ENCODE results near the gene NOTCH1.
"Not testable (repeated sequence)": the region's sequence is repeated elsewhere in the genome, so short reads cannot be mapped to it uniquely, and the experiment has no call there.

Gene NOTCH1

GRCh38 chr9:136578915-136579649, 33.2 kb upstream of the NOTCH1 start:
- no peak for DNase-seq (ENCODE audit: low read depth)

DNA sequence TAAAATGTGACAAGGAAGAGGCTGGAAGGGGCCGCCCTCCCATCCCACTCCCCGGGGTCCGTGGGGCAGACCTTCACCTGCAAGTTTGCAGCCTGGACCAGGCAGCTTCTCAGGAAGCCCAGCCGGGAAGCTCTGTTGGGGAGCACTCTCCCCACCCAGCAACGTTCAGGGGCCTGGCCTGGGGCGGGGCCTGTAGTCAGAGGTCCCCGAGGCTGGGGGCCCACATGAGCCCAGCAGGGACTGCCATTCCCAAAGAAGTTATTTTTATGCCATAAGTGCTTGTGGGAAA, 32.7 kb upstream of the NOTCH1 start:
- DNase-seq (ENCODE audit: low read depth) = no peak

DNA sequence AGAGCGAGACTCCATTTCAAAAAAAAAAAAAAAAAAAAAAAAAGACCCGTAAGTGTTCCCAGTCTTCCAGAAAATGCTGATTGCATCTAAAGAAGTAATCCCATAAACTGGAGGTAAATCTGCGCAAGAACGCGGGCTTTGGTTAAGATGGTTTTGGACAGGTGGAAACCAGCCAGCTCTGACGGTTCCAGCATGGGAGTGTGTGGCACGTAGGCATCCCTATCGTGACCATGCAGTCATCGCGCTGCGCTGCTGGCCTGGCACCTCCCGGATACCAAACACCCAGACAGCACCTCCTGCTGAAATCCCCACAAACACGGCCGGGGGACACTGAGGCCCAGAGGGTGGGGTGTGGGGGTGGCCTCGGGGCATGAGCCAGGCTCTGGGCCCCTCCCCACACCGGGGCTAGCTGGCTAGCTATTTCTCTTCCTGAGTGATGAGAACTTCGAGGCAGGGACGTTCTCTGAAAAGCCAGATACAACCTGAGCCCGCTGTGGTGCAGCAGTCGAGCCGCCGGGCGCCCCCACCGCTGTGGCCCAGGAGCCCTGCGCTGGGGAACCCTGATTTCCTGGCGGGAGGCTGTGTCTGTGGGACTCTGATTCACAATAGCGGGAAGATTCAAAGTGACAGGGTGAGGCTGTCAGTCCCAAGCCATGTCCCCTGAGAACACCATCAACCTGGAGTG, 32.2 kb upstream of the NOTCH1 start:
- no peak for DNase-seq (ENCODE audit: low read depth)

DNA sequence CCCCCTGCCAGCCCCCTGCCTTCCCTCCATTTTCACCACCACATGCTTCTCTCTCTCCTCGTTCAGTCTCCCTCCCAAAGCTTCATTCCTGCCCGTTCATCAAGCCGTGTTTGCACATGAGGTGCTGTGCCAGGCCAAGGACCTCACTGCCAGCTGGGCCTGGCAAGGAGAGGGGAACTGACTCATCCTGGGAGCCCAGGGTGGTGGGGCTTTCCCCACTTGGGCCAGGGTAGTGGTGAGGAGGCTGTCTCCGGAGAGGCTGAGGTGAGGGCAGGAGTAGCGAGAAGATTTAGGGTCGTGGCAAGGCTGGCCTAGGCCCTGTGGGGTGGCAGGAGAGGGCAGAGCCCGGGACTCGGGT, 30.4 kb upstream of the NOTCH1 start:
- DNase-seq (ENCODE audit: low read depth) = peak; percentile 26

GRCh38 chr9:136575626-136576268, 29.9 kb upstream of the NOTCH1 start:
- no peak for DNase-seq (ENCODE audit: low read depth)

GRCh38 chr9:136574606-136575005, 28.8 kb upstream of the NOTCH1 start:
- DNase-seq (ENCODE audit: low read depth) = not testable (repeated sequence)

DNA sequence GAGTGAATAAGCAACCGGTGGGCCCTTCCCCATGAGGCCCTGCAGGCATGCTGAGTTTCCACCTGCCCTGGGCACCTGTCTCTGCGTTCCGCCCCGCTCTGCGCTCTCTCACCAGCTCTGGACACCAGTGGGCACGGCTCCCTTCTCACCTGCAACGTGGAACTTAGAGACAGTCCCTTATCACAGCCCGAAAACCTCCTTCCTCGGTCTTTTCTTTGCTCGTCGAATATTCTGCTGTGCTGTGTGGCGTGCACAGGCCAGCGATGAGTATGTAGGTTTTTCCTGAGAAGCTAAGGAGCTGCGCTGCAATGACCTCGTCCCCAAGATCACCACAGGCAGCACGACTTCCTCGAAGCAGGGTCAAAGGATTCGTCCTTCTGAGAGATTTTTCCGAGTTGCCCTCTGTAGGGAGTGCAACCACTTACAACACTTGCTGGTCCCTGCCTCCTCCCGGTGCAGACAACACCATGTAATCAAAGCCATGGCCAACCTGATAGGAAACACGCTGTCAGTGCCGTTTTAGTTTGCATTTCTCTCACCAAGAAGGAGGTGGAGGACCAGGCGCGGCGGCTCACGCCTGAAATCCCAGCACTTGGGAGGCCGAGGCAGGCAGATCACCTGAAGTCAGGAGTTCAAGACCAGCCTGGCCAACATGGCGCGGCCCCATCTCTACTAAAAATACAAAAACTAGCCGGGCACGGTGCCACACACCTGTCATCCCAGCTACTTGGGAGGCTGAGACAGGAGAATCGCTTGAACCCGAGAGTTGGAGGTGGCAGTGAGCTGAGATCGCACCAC, 27.2 kb upstream of the NOTCH1 start:
- DNase-seq (ENCODE audit: low read depth) = no peak

DNA sequence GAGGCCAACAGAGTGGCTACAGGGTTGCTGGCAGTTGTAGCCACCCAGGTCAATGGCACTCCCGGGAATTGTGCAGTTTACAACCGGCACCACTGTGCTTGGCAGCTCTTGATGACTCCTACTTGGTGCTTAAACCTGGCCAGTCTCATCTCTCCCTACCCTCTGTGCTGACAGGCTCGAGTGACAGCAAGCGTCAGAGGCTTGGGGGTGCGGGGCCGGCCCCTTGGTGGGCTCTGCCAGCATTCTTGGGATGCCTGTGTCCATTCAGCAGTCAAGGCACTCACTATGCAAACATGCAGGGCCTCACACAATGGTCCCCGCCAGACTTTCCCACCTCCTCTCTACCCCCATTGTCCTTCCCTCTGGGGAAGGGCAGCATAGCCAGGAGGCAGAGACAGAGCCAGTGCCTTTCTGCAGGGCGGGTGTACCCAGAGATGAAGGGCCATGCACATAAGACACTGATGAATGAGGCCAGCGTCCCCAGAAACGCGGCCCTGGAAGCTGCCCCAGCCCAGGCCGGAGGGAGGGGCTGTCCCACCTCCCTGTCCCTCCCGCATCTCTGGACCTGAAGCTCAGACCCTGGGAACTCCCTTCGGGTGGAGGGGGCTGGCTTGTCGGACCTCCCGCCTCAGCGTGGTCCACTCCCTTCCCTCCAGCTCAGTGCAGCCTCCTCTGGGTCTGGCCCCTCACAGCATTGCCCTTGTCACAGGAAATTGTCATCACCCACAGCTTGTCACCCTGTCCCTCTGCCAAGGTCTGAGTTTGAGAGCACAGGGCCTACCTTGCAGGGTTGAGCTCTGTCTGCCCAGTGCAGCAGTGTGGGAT, 26.4 kb upstream of the NOTCH1 start:
- peak; percentile 63 for DNase-seq (ENCODE audit: low read depth)

GRCh38 chr9:136571531-136571930, 25.7 kb upstream of the NOTCH1 start:
- DNase-seq (ENCODE audit: low read depth) = no peak

GRCh38 chr9:136570916-136571315, 25.1 kb upstream of the NOTCH1 start:
- no peak for DNase-seq (ENCODE audit: low read depth)

DNA sequence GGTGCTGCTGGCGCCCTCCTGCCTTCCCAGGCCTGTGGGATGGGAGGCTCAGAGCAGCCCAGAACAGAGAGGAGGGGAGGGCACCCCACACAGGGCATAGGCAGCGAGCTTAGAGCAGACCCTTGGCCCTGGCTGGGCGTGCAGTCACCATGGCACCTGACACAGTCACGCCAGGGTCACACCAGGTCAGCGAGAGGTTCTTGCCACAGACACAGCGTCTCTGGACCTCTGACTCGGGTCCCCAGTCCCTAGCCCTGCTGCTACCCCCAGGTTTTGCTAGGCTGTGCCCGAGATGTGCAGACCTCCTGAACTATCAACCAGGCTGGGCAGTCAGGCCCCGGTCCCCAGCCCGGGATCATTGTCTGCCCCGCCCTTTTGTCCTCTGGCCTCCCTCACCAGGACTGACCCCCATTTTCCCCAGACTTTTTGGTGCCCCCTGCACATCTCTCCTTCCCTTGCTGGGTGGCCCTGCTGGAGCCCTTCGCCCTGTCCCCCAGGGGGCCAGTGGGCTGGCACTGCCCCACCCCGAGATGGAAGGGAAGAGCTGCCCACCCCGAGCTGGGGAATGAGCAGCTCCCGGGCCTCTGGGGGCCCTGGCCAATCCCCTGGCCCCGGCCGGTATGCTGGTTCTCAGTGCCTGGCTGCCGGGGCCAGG, 24.5 kb upstream of the NOTCH1 start:
- DNase-seq (ENCODE audit: low read depth) = no peak

DNA sequence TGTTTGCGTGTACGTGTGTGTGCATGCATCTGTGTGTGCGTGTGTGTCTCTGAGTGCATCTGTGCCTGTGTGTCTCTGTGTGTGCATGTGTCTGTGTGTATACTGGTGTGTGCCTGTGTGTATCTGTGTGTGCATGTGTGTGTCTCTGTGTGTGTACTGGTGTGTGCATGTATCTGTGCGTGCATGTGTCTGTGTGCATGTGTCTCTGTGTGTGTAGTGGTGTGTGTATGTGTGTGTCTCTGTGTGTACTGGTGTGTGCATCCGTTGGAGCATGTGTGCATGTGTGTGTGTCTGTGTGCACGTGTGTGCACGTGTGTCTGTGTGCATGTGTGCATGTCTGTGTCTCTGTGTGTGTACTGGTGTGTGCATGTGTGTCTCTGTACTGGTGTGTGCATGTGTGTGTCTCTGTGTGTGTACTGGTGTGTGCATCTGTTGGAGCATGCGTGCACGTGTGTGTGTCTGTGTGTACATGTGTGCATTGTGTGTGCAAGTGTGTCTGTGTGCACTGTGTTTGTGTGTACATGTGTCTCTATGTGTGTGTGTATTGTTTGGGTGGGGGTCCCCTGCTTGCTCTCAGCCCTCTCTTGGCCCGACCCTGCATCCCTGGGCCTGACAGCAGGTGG, 23.8 kb upstream of the NOTCH1 start:
- no peak for DNase-seq (ENCODE audit: low read depth)

DNA sequence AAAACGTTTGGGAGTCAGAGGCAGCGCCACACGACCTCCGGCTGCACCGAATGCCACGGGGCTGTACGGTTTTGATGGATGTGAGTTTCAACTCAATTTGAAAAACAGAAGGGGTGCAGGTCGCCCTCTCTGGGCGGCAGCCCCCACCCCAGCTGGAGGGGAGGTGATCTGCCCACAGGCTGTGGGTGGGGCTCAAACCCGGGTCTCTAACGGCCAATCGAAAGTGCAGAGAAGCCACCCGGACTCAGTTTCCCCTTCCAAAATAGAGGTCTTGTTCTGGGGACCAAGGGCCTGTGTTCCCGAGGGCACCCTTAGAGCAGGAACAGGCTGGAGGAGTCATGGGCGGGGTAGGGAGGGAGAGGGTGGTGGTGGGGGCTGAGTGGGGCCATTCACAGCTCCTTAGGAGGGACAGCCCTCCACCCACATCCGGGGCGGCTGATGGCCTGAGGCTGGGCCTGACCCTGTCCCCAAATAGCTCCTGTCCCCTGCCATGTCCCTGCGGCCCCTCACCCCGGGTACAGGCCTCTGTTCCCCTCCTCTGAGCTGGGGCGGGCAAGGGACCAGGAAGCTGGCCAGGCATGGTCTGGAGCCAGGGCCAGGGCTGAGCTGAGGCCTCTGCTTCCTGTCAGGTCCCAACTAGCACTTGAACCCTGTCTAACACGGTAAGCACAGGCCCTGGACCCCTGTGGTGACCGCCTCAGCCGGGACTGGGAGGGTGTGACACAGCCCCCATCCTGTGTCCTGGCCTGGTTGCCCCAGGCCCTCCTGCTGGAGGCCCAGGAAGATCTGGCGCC, 22.6 kb upstream of the NOTCH1 start:
- no peak for DNase-seq (ENCODE audit: low read depth)

DNA sequence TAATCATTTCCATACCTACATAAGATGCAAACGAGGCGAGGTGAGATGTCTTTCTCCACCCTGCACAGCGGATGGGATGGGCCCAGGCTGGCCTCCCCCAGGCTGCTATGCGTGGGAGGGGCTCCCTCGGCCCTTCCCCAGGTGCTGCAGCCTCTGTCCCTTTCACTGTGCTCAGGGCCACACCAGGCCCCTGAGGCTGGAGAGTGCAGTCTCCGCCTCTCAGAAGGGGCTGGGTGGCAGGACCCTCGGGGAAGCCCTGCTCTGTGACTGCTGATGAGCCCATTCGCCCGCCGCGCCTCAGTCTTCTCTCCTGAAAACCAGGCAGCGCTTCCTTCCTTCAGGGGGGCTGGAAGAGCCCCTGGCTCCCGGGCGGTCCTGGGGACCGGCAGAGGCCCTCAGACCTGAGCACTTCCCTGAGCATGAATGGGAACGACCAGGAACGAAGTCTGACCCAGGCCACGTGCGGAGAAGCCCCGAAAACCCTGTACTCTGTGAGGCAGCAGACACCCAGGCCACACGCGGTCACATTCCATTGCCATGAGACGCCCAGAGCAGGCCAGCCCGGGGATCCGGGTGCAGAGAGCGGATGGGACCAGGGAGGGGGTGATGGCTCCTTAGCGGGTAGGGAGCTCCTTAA, 21.9 kb upstream of the NOTCH1 start:
- peak; percentile 89 for DNase-seq (ENCODE audit: low read depth)

GRCh38 chr9:136566901-136567300, 21.1 kb upstream of the NOTCH1 start:
- DNase-seq (ENCODE audit: low read depth) = no peak

- no peak for DNase-seq (ENCODE audit: low read depth)
Observed at GRCh38 chr9:136566553-136566895, 20.7 kb upstream of the NOTCH1 start.

DNA sequence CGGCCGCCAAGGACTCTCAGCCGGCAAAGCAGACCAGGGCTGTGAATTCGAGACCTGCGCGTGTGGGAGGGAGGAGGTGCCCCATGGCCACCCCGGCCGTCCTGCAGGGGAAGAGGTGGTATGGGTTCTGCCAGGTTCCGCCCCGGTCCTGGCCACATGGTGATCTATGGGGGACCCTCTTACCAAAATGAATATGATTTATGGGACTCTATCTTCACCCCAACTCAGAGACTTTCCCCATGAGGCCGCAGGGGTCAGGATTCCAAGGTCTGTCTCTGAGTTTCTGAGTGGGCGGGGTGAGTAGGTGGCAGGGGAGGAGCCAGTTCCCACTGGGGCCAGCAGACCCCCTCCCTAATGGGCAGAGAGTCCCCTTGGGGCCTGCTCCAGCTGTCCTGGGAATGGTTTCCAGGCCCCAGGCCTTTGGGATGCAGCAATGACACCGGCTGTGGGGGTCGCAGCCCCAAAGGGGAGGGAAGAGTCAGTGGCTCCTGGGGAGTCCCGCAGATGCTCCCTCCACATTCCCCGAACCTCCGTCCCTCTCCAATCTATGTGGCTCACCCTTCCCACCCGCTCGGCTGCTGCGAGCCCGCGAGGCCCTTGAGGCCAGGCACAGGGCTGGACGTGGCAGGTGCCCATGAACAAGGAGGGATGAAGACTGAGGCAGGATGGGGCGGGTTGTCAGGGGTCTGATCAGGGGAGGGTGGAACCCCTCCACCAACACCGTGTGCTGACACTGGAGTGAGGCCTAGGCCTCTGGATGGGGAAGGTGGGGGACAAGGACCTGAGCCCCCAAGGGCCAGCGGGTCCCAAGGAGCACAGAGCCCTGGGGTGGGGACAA, 20.1 kb upstream of the NOTCH1 start:
- DNase-seq (ENCODE audit: low read depth) = no peak

DNA sequence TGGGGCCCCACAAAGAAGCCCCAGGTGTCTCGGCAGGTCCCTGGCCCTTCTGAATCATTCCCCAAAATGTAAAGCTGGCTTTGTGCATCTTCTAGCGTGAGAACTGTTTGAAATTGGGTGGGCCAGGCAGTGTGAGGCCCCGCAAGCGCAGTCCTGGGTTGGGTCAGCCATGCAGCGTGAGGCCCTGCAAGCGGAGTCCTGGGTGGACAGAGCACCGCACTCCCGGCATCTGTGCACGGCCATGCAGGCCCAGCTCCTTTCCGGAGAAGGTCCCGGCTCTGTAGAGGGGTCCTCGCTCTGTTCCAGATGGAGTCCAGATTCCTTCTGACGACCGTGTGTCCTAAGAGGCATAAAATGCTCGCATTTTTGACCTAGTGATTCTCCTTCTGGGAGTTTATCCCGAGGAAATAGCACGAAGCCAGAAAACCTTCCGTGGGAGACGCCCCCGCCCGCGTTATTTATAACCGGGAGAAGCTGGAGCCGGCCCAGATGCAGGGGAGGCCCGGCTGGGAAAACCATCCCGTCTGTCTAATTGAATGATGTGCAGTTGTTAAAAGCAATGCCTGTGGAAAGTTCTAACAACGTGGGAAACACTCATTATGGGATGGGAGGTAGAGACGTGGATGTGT, 19.4 kb upstream of the NOTCH1 start:
- no peak for DNase-seq (ENCODE audit: low read depth)
